ENCODE measurements around the gene ACSL5. TPM values are rescaled to one million over a fixed set of nuclear protein-coding genes. Genes with fewer than 3 reads are reported as not detected.
"Not testable (repeated sequence)": the region's sequence is repeated elsewhere in the genome, so short reads cannot be mapped to it uniquely, and the experiment has no call there.

Gene ACSL5
- total RNA-seq, 1 donor from 2014 or later: 61.0 TPM

DNA sequence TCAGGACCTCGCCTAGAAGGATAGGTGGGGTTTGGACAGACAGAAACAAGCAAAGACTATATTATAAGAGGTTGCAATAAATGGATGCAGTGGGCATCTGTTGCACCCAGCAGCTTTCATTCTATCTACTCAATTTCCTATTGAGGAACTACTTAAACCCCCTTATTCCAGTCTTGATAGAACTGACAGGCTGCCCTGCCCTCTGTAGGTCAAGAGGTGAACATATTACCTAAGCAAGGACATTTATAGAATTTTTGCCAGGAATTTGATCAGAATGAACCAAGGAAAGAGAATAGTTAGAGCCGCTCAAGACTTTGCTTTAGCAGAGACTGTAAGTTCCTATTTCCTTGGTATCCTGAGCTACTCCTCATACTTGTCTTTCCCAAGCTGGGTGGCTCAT, 82.6 kb downstream of the ACSL5 start:
- intact Hi-C loops (cut with micrococcal nuclease): no loop called here

DNA sequence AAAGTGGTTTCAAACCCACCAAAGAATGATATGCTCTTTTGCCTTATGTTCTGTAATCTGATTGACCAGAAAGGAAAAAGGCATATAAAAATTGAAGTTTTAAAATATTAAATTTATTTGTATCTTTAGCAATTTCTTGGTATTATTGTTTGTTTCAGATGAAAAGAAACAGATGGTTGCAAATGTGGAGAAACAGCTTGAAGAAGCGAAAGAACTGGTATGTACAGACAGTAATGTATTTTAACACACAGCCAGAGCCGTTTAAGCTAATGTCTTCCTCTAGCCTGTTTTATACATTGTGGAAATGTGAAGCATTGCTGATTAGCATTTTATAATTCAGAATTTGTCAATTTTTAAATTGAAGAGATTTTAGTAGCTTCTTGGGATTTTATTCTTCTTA, 86.5 kb downstream of the ACSL5 start:
- intact Hi-C loops (cut with micrococcal nuclease): no loop called here

DNA sequence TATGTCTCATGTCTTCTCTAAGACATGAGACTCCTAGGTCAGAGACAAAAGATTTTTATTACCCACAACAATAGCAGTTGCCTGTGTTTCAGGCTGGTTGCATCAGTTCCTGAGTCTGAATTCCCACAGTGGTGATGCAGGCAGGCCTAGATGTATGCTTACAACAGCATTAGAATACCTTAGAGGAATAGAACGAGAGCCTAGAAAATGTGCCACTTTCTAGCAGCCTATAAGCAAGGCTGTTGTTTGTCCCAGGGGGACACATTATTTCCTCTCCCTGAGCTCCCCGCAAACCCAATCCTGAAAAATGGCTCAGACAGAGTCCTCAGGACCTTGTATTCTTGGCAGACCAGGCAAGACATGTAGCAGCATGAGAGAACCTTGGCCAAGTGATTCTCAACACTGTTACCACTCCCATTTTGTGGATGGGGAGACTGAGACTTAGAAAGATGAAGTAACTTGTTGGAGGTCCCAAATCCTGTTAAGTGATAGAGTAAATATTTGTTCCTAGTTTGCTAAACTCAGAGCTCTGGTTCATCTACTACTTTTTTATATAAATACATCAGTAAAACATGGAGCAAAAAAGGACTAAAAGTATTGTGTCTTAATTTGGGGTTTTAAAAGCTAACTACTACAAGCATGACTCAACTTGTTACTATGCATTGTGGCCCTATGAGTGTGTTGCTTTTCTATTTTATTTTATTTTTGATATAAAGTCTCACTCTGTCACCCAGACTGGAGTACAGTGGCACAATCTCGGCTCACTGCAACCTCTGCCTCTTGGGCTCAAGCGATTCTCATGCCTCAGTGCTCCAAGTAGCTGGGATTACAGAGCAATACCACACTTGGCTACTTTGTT, 87.3 kb downstream of the ACSL5 start:
- intact Hi-C loops (cut with micrococcal nuclease): no loop called here

DNA sequence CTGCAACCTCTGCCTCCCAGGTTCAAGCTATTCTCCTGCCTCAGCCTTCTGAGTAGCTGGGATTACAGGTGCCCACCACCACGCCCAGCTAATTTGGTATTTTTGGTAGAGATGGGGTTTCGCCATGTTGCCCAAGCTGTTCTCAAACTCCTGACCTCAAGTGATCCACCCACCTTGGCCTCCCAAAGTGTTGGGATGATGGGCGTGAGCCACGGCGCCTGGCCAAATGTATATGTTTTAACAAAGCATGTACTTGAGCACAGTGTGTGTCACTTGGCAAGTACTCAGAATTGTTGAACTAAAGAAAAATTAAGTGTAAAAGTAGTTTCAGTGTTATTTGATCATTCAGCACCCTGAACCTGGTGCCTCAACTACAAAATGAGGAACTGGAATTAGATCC, 90.2 kb downstream of the ACSL5 start:
- intact Hi-C loops (cut with micrococcal nuclease): not testable (repeated sequence)

- intact Hi-C loops (cut with micrococcal nuclease): no loop called here
Observed at GRCh38 chr10:112465299-112465883, 91.5 kb downstream of the ACSL5 start.

- intact Hi-C loops (cut with micrococcal nuclease): no loop called here
Observed at GRCh38 chr10:112466802-112467201, 92.9 kb downstream of the ACSL5 start.

- intact Hi-C loops (cut with micrococcal nuclease): no loop called here
Observed at GRCh38 chr10:112467541-112468075, 93.7 kb downstream of the ACSL5 start.

GRCh38 chr10:112471878-112472487, 98.1 kb downstream of the ACSL5 start:
- intact Hi-C loops (cut with micrococcal nuclease): loop anchor here (5.0 kb wide), 1 partner anchor 1090 kb away; no protein-coding TSS in a partner anchor

DNA sequence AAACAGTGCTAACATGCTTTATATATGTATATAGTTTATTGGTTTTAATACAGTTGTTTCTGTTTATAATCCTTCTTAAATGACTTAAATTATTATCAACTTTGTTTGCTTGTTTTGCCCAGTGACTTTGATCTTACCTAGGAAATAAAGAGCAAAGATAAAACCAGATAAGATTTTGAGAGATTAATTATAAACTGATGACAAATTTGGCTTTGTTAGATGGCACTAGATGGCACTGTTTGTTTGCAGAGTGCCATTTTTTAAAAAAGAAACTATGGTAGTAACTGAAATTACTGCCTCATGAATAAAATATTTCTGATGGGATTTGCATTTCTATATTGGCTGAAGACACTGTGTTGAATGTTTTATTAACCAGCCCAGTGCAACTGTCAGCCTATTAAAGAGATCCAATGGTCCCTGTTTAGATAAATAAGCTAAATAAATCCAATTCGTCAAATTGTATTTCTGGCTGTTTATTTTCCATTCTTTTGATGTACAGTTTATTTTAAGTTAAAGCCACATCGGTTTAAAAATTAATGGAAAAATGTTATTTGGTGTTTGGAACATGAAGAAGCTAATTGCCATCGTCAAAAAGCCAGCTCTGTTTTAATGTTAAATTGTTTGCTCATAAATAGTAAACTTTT, 101.8 kb downstream of the ACSL5 start:
- intact Hi-C loops (cut with micrococcal nuclease): loop anchor here (5.0 kb wide), 1 partner anchor 632 kb away; no protein-coding TSS in a partner anchor

Other genes with a start within 250 kb of the ACSL5 start
- gene GPAM, start 190.4 kb upstream of the ACSL5 start, total RNA-seq: 7.3 and 8.2 TPM in 2 replicates
- not detected in 2 replicates for gene TECTB, start 90.7 kb upstream of the ACSL5 start, total RNA-seq
- gene ZDHHC6, start 72.8 kb downstream of the ACSL5 start, total RNA-seq: 46.7 and 48.8 TPM in 2 replicates
- gene VTI1A, start 73.1 kb downstream of the ACSL5 start, total RNA-seq: 41.5 and 42.6 TPM in 2 replicates

Measured in T-helper 2 cell treated with Interferon-gamma antibody and Interleukin-4, amounts not matched to agents 100 ng/mL and 5 ng/mL, for 36 hours (primary cell).